CD4-positive, alpha-beta T cell treated with Interleukin-17A for 1 hour (primary cell): ENCODE measurements around the gene EEA1.
"Not testable (repeated sequence)": the region's sequence is repeated elsewhere in the genome, so short reads cannot be mapped to it uniquely, and the experiment has no call there.

Experiments used
- DNase-seq: peaks from one replicate; pipeline ENCODE4 v3.0.0-alpha.2; 2020

The EEA1 gene

GRCh38 chr12:92794356-92794755 lies 134.7 kb downstream of the EEA1 start:
- not testable (repeated sequence) for DNase-seq

- no peak for DNase-seq
These were observed 143.1 kb downstream of the EEA1 start for GRCh38 chr12:92786045-92786444.

- DNase-seq = no peak
These were observed 143.5 kb downstream of the EEA1 start for GRCh38 chr12:92785563-92785950.

- DNase-seq = peak; percentile 79
These were observed 144.1 kb downstream of the EEA1 start for GRCh38 chr12:92784797-92785562.

- DNase-seq = no peak
These were observed 144.7 kb downstream of the EEA1 start for GRCh38 chr12:92784356-92784755.

- no peak for DNase-seq
These were observed 149.2 kb downstream of the EEA1 start for GRCh38 chr12:92779902-92780301.

- no peak for DNase-seq
These were observed 150.6 kb downstream of the EEA1 start for GRCh38 chr12:92778525-92778924.

GRCh38 chr12:92775416-92775815 lies 153.7 kb downstream of the EEA1 start:
- no peak for DNase-seq

GRCh38 chr12:92771001-92771400 lies 158.1 kb downstream of the EEA1 start:
- no peak for DNase-seq

GRCh38 chr12:92769124-92769901 lies 159.8 kb downstream of the EEA1 start:
- DNase-seq = no peak

- no peak for DNase-seq
These were observed 163.2 kb downstream of the EEA1 start for GRCh38 chr12:92765871-92766270.

- DNase-seq = no peak
These were observed 164.3 kb downstream of the EEA1 start for GRCh38 chr12:92764831-92765230.

- no peak for DNase-seq
These were observed 166.3 kb downstream of the EEA1 start for GRCh38 chr12:92762773-92763172.

- no peak for DNase-seq
These were observed 169.3 kb downstream of the EEA1 start for GRCh38 chr12:92759634-92760268.

- DNase-seq = peak; percentile 8
These were observed 171.4 kb downstream of the EEA1 start for GRCh38 chr12:92757597-92758121.

GRCh38 chr12:92756898-92757596 lies 172.0 kb downstream of the EEA1 start:
- no peak for DNase-seq

GRCh38 chr12:92753976-92754885 lies 174.9 kb downstream of the EEA1 start:
- DNase-seq = no peak

GRCh38 chr12:92749691-92750090 lies 179.4 kb downstream of the EEA1 start:
- not testable (repeated sequence) for DNase-seq

- DNase-seq = no peak
These were observed 181.9 kb downstream of the EEA1 start for GRCh38 chr12:92747151-92747550.

GRCh38 chr12:92745856-92746550 lies 183.1 kb downstream of the EEA1 start:
- DNase-seq = no peak

GRCh38 chr12:92743026-92743425 lies 186.1 kb downstream of the EEA1 start:
- DNase-seq = no peak
